ENCODE data around the gene DGKQ.
"Not testable (repeated sequence)": the region's sequence is repeated elsewhere in the genome, so short reads cannot be mapped to it uniquely, and the experiment has no call there.

Gene DGKQ

DNA sequence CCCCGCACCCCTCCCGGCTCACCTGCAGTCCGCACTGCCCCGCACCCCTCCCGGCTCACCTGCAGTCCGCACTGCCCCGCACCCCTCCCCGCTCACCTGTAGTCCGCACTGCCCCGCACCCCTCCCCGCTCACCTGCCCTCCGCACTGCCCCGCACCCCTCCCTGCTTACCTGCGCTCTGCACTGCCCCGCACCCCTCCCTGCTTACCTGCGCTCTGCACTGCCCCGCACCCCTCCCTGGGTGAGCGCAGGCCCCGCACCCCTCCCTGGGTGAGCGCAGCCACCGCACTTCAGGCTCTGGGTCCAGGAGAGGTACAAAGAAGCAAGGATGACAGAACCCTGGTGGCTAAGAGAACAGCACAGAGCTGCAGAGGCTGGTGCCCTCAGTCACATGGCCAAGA, 45.8 kb downstream of the DGKQ start:
- not testable (repeated sequence) for FAIRE-seq

GRCh38 chr4:926538-926937, 46.8 kb downstream of the DGKQ start:
- FAIRE-seq (no peak), DNase-seq (ENCODE audit: low spot score) (no peak)

More for the DNA sequence above, 45.8 kb downstream of the DGKQ start:
- DNase-seq (ENCODE audit: low spot score): not testable (repeated sequence)

DNA sequence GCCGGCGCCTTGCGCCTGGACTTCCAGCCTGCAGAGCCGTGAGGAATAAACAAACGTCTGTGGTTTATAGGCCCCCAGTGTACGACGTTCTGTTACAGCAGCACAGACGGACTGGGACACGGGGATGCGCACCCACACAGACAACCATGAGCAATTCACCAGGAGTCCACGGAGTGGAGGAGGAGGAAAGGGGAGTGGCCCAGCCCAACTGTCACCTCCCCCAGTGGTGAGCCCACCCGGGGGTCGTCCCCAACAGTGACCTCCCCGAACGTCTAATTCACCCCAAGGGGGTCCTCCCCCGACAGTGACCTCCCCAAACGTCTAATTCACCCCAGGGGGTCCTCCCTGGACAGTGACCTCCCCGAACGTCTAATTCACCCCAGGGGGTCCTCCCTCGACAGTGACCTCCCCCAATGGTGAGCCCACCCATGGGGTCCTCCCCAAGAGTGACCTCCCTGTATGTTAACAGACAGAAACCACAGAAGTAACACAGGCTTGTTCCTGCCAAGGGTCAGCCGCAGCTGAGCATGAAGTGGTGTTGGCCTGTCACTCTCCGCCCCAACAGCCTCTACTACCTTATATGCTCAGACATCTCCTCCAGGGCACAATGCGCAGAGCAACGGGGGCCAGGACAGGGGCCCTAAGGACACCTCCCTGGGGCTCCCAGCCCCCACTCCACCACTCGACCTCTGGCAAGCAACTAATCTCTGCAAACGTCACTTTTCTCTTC, 47.4 kb downstream of the DGKQ start:
- FAIRE-seq: no peak
- no peak for DNase-seq (ENCODE audit: low spot score)

- DNase-seq (ENCODE audit: low spot score) (no peak), FAIRE-seq (no peak)
These were observed 48.2 kb downstream of the DGKQ start for GRCh38 chr4:925171-925570.

- DNase-seq (ENCODE audit: low spot score) (no peak), FAIRE-seq (no peak)
These were observed 49.0 kb downstream of the DGKQ start for GRCh38 chr4:924107-925096.

DNA sequence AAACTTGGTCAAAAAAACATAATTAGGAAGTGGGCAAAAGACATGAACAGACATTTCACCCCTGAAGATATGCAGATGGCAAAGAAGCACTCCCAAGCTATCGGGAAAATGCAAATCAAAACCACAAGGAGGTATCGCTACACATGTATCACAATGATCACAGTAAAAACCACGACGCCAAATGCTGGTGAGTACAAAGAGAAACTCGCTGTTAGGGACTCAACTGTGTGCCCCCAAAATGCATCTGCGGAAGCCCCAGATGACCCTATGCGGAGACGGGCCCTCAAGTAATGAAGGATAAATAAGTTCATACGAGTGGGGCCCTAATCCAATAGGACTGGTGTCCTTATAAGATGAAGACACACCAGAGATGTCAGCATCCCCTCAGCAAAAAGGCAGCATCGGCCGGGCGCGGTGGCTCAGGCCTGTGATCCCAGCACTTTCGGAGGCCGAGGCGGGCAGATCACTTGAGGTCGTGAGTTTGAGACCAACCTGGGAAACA, 51.5 kb downstream of the DGKQ start:
- no peak for DNase-seq (ENCODE audit: low spot score)
- FAIRE-seq: no peak

DNA sequence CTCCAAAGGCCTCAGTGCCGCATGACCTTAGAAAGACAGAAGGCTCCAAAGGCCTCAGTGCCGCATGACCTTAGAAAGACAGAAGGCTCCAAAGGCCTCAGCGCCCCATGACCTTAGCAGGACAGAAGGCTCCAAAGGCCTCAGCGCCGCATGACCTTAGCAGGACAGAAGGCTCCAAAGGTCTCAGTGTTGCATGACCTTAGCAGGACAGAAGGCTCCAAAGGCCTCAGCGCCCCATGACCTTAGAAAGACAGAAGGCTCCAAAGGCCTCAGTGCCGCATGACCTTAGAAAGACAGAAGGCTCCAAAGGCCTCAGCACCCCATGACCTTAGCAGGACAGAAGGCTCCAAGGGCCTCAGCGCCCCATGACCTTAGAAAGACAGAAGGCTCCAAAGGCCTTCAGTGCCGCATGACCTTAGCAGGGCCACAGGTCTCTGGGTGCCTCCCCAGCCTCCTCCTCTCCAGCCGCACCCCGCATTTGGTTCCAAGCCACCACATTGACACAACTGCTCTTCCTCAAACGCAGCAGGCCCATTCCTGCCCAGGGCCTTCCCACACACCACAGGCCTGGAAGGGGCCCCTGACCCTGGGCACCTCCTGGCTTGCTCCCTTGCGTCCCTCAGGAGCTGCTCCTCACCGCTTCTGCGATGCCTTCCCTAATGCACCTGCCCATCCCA, 54.2 kb downstream of the DGKQ start:
- not testable (repeated sequence) for FAIRE-seq; DNase-seq (ENCODE audit: low spot score)

GRCh38 chr4:918591-918990, 54.8 kb downstream of the DGKQ start:
- FAIRE-seq; DNase-seq (ENCODE audit: low spot score): not testable (repeated sequence)

DNA sequence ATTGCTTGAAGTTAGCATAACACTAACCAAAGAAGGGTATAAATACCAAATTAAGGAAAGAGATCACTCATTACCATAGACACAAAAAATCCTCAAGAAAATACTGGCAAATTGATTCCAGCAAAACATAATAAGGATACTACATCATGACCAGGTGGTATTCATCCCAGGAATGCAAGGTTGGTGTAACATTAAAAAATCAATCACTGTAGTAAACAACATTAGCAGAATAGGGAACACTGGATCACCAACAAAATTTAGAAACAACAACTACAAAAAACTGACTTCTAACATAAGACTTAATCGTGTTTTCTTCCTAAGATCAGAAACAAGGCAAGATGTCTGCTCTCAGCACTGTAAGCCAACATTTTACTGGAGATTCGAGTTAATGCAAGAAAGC, 55.4 kb downstream of the DGKQ start:
- DNase-seq (ENCODE audit: low spot score) (no peak), FAIRE-seq (no peak)

- no peak for FAIRE-seq
- no peak for DNase-seq (ENCODE audit: low spot score)
These were observed 55.9 kb downstream of the DGKQ start for GRCh38 chr4:917466-917865.

DNA sequence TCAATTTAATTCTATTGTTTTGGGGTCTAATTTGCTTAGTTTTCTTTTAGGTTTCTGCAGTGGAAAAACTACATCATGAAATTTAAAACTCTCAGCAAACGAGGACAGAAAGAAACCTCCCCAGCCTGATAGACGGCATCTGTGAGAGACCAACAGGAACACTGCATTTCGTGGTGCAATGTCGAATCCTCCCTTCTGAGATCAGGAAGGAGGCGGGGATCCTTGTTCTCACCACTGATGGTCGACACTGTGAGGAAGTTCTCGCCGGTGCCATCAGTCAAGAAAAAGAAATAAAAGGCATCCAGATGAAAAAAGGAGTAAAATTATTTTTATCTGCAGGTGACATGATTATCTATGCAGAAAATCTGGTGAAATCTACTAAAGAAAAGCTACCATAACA, 57.8 kb downstream of the DGKQ start:
- FAIRE-seq: no peak

DNA sequence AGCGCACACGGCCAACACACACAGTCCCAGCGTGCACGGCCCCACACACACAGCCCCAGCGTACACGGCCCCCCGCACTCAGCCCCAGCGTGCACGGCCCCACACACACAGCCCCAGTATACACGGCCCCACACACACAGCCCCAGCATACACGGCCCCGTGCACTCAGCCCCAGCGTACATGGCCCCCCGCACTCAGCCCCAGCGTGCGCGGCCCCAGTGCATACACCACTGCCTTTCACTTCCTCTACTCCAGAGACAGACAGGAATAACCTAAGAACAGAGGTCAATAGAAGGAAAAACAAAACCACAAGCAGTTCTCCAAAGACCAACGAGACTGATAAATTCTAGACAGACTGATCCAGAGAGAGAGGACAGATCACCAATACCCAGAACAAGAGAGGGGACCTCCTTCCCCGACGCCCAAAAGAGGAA, 58.3 kb downstream of the DGKQ start:
- DNase-seq (ENCODE audit: low spot score) (no peak), FAIRE-seq (no peak)

More for the DNA sequence above, 57.8 kb downstream of the DGKQ start:
- no peak for DNase-seq (ENCODE audit: low spot score)

GRCh38 chr4:914531-914930, 58.8 kb downstream of the DGKQ start:
- FAIRE-seq (no peak), DNase-seq (ENCODE audit: low spot score) (no peak)

DNA sequence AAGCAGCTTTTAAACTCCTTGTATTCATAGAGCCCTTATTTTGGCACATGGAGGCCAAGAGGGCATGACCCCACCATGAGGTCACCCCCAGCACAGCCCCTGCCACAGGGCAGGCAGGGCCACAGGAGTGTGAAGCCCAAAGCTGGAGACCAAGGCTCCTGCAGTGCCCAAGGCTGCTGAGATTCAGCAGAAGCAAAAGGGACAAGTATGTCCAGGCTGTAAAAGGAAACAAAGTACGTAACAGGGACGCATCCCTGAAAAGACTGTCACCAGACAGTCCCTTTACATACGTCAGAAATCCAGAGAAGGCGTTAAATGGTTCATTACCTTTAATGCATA, 60.1 kb downstream of the DGKQ start:
- FAIRE-seq (no peak), DNase-seq (ENCODE audit: low spot score) (no peak)

DNA sequence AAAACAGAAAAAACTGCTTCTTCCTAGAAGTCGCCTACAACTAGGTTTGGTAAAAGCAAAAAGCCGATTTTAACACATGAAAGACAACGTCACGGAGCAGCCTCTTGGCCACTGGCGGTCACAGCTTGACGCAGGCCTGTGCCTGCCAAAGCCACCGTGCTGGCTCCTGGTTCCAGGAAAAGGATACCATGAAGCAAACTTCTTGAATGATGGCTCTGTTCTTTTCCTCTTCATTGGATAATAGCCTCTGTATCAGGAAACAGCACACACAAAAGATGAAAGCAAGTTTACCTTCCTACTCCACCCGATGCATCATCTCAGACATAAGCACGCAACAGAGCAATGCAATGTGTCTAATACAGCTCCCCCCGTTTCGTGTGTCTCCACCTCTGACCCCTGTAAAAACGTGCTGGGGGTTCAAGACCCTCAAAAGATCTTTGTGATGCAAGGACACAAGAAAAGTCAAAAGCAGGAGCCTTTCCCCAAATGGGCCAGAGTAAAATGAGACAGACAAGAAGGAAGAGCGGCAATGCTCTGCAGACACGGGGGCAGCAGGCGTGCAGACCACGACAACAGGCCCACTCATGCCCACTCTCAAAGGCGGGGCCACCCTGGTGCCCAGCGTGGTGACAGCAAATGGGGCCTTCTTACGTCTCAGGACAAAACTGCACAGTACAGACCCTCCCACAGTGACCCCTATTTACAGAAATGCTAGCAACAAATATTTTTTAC, 60.7 kb downstream of the DGKQ start:
- FAIRE-seq (no peak), DNase-seq (ENCODE audit: low spot score) (no peak)

DNA sequence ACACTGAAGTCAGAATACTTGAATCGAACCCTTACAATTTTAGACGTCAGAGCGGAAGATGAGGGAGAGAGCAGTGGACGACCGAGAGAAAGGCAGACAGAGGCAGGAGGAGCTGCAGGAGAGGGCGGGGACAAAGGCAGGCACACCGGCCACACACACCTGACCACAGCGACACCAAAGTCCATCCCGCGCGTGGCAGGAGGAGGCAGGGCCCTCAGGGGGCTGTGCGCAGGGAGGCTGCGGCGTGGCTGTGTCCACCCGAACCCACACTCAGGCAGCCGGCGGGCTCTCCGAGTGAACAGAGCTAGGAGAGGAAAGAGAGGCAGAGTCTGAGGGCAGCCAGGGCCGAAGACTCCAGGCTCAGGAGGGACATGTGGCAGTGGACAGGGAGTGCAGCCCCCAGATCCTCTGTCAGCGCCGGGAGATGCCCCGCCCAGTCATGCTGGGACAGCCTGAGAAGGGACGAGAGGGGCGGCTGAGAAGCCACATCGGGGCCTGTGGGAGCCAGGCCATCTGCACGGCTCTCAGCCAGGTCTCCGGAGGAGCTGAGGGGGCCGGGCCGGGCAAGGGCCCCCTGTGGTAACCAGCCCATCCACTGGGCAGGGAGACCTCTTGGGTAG, 61.4 kb downstream of the DGKQ start:
- FAIRE-seq: no peak

GRCh38 chr4:911221-911751, 62.1 kb downstream of the DGKQ start:
- DNase-seq (ENCODE audit: low spot score) (no peak), FAIRE-seq (no peak)

More for the DNA sequence above, 61.4 kb downstream of the DGKQ start:
- no peak for DNase-seq (ENCODE audit: low spot score)

DNA sequence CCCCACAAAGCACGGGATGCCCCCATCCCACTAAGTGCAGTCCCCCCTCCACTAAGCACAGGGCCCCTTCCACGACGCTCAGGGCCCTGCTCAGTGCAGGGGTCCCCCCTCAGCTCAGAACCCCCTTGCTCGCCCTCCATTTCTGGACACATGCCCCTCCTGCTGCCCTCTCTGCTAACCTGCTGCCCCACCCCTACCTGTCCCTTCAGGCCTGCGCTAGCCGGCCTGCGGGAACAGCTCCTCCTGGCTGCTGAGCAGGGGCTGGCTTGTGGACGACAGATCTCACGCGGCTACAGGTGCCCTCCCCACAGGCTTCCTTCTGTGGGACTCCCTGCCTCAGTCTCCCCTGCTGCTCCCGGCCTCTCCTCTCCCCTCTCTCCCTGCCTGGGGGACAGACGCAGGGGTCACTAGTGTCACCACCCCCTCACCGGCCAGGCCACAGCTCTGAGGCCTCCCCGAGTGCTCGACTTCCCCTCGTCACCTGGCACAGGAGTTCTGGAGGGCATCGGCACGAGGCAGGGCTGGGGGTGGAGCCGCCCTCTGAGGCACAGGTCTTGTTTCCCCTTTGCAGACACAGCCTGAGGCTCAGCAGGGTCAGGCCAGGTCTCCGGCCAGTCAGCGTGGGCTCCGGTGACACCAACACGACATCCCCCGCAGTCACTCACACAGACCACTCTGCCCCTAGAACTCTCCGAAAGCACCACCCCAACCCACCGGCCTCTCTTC, 62.8 kb downstream of the DGKQ start:
- no peak for FAIRE-seq

DNA sequence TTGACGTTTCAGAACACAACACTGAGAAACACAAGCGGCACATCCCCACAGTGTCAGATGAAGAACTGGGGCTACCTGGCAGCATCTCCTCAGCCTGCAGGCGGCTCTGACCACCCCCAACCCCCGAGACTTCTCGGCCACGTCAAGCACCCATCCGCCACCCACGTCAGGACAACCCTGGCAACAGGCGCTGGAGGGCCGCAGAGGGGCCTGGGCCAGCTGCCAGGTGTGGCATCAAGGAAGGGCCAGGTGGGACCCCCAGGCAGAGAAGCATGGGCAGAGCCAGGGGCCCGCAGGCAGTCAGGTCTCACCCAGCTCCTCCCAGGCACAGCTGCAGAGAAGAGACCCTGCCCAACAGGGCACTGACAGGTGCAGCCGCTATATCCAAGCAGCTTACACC, 63.5 kb downstream of the DGKQ start:
- FAIRE-seq: no peak
- DNase-seq (ENCODE audit: low spot score): no peak

More for the DNA sequence above, 62.8 kb downstream of the DGKQ start:
- DNase-seq (ENCODE audit: low spot score): no peak

All from urothelium cell line (cell line).